SK-N-SH (cell line): ENCODE measurements around the gene EZH1.

Experiments
- CTCF ChIP-seq: fragments of 200-600 bp; sonication (generic); IDR thresholded peaks from 2 replicates; pipeline ENCODE4 v1.6.1; 2017; ENCODE audit warnings: antibody characterized with exemption, mild to moderate bottlenecking, moderate library complexity
- POLR2AphosphoS5 ChIP-seq: IDR thresholded peaks from 2 replicates; pipeline ENCODE4 v1.6.1; 2012; ENCODE audit warnings: low read depth, low read length
- REST ChIP-seq: IDR thresholded peaks from 2 replicates; pipeline ENCODE4 v1.6.1; 2012; ENCODE audit warnings: mild to moderate bottlenecking, low read depth, low read length, moderate library complexity
- TCF12 ChIP-seq: IDR thresholded peaks from 2 replicates; pipeline ENCODE4 v1.4.0; 2012
- YY1 ChIP-seq: IDR thresholded peaks from 2 replicates; pipeline ENCODE4 v1.4.0; 2012; ENCODE audit warnings: low read depth, mild to moderate bottlenecking
- TF ChIP-seq, protein P1 (sequence below): IDR thresholded peaks from 2 replicates; pipeline ENCODE4 v1.4.0; 2012; ENCODE audit warnings: low read depth

DNA sequence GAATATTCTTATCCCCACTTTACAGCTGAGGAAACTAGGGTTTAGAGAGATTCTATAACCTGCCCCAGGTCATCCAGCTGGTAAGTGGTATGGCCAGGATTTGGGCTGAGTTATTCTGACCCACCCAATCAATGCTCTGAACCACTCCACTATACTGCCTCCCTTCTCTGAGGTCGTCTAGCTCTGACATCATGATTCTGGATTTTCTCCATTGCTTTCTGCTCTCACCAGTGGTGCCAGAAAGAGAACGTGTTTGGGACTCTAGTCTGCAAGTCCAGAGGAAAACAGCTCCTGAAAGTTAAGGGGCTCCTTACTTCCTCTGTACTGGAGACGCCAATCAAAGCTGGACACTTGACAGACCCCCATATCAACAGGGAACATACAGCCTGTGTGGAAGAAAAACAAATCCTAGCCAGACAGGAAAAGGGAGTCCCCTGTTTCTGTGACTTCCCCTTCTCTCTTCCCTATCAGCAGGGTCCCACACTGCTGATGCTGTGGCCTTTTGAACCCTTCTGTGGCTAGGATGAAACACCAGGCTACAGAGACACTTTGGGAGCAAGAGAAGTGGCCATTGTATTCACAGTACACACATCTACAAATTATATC, 6.0 kb upstream of the EZH1 start:
- no peak for TF ChIP-seq REST
- no peak for TF ChIP-seq POLR2AphosphoS5
- TF ChIP-seq CTCF: no peak
- no peak for TF ChIP-seq TCF12
- TF ChIP-seq, protein P1, sequence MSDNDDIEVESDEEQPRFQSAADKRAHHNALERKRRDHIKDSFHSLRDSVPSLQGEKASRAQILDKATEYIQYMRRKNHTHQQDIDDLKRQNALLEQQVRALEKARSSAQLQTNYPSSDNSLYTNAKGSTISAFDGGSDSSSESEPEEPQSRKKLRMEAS: no peak
- TF ChIP-seq YY1: no peak
